Bronchial epithelial cell (primary cell): ENCODE measurements around the gene SLC9A6. TPM values are rescaled to one million over a fixed set of nuclear protein-coding genes. Genes with fewer than 3 reads are reported as not detected.

Experiments
- DNase-seq: peaks from one replicate; pipeline ENCODE4 v3.0.0-alpha.2; 2010; ENCODE audit warnings: low read depth
- FAIRE-seq: peaks from 2 replicates; lab custom pipeline; 2011; peaks lifted over from hg19 to GRCh38; lab: Jason Lieb, UNC
- H3K27me3 ChIP-seq: 2 replicates; pipeline ENCODE4 v1.5.1; 2011; ENCODE audit warnings: low read length; ENCODE audit not compliant: control insufficient read depth, insufficient read depth
- H3K36me3 ChIP-seq: 2 replicates; pipeline ENCODE4 v1.5.1; 2011; ENCODE audit warnings: low read length; ENCODE audit not compliant: control insufficient read depth, insufficient read depth
- H3K4me3 ChIP-seq: 2 replicates; pipeline ENCODE4 v1.5.1; 2011; ENCODE audit warnings: mild to moderate bottlenecking, low read depth, low read length, control low read depth
- CTCF ChIP-seq: IDR thresholded peaks from 2 replicates; pipeline ENCODE4 v1.5.1; 2011; ENCODE audit warnings: mild to moderate bottlenecking, moderate library complexity, low read length, control low read depth, inconsistent platforms; ENCODE audit not compliant: insufficient read depth, severe bottlenecking
- total RNA-seq: library from RNA; depleted of rRNA; stranded (reverse); fragments of >200 nt; gene quantifications from 2 replicates; pipeline ENCODE4 v1.2.1, GENCODE V29; 2014

SLC9A6 gene
- total RNA-seq: 22.3 and 24.2 TPM in 2 replicates

GRCh38 chrX:135985157-135985972, at the start of gene SLC9A6:
SLC9A6 (plus strand) TSS chrX:135985435; CDS start chrX:135985659, 224 bp downstream.
- TF ChIP-seq CTCF: no peak
- peak; percentile 8 for DNase-seq
- Histone ChIP-seq H3K4me3 (peak within 1 kb of the TSS; percentile 72), H3K36me3 (no peaks in the 10 kb centered on the region), H3K27me3 (no peaks in the 10 kb centered on the region)
- FAIRE-seq: no peak

DNA sequence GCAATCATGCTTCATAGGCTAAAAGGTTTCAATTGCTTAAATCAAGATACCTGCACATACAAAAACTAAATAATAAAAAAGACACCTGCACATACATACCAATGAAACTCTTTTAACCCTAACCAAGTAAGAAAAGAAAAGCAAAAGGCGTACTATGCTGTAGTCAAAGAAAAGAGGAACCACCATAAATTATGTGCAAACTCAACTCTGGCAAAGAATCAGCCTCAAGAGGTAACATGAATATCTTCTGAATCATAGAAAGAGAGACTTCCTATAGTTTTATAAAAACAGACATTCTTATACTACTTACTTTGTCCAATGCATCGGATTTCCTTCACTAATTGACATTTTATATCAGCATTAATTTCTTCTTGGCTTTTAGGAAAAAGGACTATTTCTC, 40.7 kb upstream of the SLC9A6 start:
- no peak for DNase-seq
- Histone ChIP-seq H3K4me3 (no peak overlapping the region), H3K36me3 (no peaks in the 10 kb centered on the region), H3K27me3 (no peaks in the 10 kb centered on the region)
- no peak for FAIRE-seq
- TF ChIP-seq CTCF: no peak

GRCh38 chrX:135951291-135951690, 33.9 kb upstream of the SLC9A6 start:
- Histone ChIP-seq H3K36me3 (no peaks in the 10 kb centered on the region), H3K27me3 (no peaks in the 10 kb centered on the region), H3K4me3 (no peak overlapping the region)
- TF ChIP-seq CTCF: no peak
- DNase-seq (no peak), FAIRE-seq (no peak)

- DNase-seq: peak; percentile 21
- no peaks in the 10 kb centered on the region for H3K27me3 ChIP-seq
- peak; percentile 52 for FAIRE-seq
- peak; percentile 19 for TF ChIP-seq CTCF
- H3K4me3 ChIP-seq: peak overlapping the region; percentile 79
- no peaks in the 10 kb centered on the region for H3K36me3 ChIP-seq
These were observed 12.1 kb upstream of the SLC9A6 start for GRCh38 chrX:135973025-135973547.

- FAIRE-seq (no peak), DNase-seq (peak; percentile 65)
- Histone ChIP-seq H3K4me3 (peak within 1 kb of the TSS; percentile 79), H3K36me3 (no peaks in the 10 kb centered on the region), H3K27me3 (no peaks in the 10 kb centered on the region)
- TF ChIP-seq CTCF: no peak
These were observed 11.5 kb upstream of the SLC9A6 start, which contains the start of gene MMGT1 for GRCh38 chrX:135973548-135974278. MMGT1 (minus strand) TSS chrX:135973988; CDS start chrX:135973675, 313 bp downstream.
